ENCODE measurements around the gene ORM1.

DNA sequence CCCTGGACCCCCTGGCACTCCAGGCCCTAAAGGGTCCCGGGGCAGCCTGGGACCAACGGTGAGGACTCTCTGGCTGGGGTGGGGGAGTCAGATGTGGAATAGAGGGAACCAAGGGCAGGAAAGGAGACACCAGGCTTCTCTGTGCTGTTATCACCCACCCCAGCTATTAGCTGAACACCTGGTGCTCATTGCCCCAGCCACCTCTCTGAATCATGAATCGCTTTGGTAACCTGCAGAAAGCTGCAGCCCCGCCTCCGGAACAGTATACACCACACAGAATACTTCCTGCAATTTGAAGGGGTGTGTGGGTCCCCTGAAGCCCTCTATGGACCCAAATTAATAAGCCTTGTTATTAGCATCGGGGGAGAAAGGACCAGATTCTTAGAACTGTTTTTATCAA, 40.4 kb upstream of the ORM1 start:
- TF ChIP-seq POLR2AphosphoS5 (IDR thresholded peaks at IDR 0.05): no peak
- no peak for TF ChIP-seq POLR2A (IDR thresholded peaks at IDR 0.05)
